Effector memory CD8-positive, alpha-beta T cell (primary cell): ENCODE data around the gene CRHR2.
A peak's percentile ranks its signal among the peaks of the same experiment; 100 is the strongest.

Experiments used
- ATAC-seq: fragments of 150-1000 bp; cut with Tn5 transposase; replicated peaks from 2 replicates; pipeline ENCODE4 v1.10.0; 2021; ENCODE audit warnings: mild to moderate bottlenecking, moderate library complexity
- DNase-seq, 3 experiments: peaks; one replicate each; pipeline ENCODE4 v3.0.0; 2021
- H3K27ac Mint-ChIP-seq, 2 donors: one replicate each; pipeline ENCODE4 v1.8.0; 2022; ENCODE audit warnings: mild to moderate bottlenecking in 2 of 2, mixed read lengths in 2 of 2, moderate library complexity in 2 of 2
- H3K27me3 Mint-ChIP-seq, 2 donors: one replicate each; pipeline ENCODE4 v1.8.0; 2022; ENCODE audit warnings: mixed read lengths in 2 of 2
- H3K36me3 Mint-ChIP-seq: one replicate; pipeline ENCODE4 v1.8.0; 2022; ENCODE audit warnings: mild to moderate bottlenecking, moderate library complexity, mixed read lengths; ENCODE audit not compliant: insufficient read depth
- H3K4me1 Mint-ChIP-seq, 2 donors: one replicate each; pipeline ENCODE4 v1.8.0; 2022; ENCODE audit warnings: low read depth in 2 of 2, mixed read lengths in 2 of 2
- H3K4me3 Mint-ChIP-seq, 2 donors: one replicate each; pipeline ENCODE4 v1.8.0; 2022; ENCODE audit warnings: mild to moderate bottlenecking in 2 of 2, mixed read lengths in 2 of 2, moderate library complexity in 2 of 2
- H3K9me3 Mint-ChIP-seq, 2 donors: one replicate each; pipeline ENCODE4 v1.8.0; 2022; ENCODE audit warnings: mixed read lengths in 2 of 2

Gene CRHR2

GRCh38 chr7:30684351-30684750, 2.1 kb upstream of the CRHR2 start:
- ATAC-seq (no peak), DNase-seq (no peak)
- no peak overlapping the region for H3K27ac Mint-ChIP-seq
- peaks cover 64 to 73% of the 10 kb centered on the region in 2 donors for H3K27me3 Mint-ChIP-seq
- peaks cover 13 to 17% of the 10 kb centered on the region in 2 donors for H3K4me1 Mint-ChIP-seq
- no peak overlapping the region for H3K4me3 Mint-ChIP-seq
- H3K9me3 Mint-ChIP-seq: no peaks in the 10 kb centered on the region
- H3K36me3 Mint-ChIP-seq: no peaks in the 10 kb centered on the region

- H3K4me1 Mint-ChIP-seq: peaks cover 13 to 17% of the 10 kb centered on the region in 2 donors
- H3K36me3 Mint-ChIP-seq: no peaks in the 10 kb centered on the region
- DNase-seq (no peak), ATAC-seq (no peak)
- no peaks in the 10 kb centered on the region for H3K9me3 Mint-ChIP-seq
- H3K27me3 Mint-ChIP-seq: peaks cover 69 to 76% of the 10 kb centered on the region in 2 donors
- peak overlapping the region in 1 of 2 donors; percentile 78 for H3K4me3 Mint-ChIP-seq
- H3K27ac Mint-ChIP-seq: no peak overlapping the region
These were observed 1.6 kb upstream of the CRHR2 start for GRCh38 chr7:30683816-30684215.

- peaks cover 13 to 17% of the 10 kb centered on the region in 2 donors for H3K4me1 Mint-ChIP-seq
- no peaks in the 10 kb centered on the region for H3K36me3 Mint-ChIP-seq
- H3K9me3 Mint-ChIP-seq: no peaks in the 10 kb centered on the region
- no peak for DNase-seq
- peaks cover 74 to 82% of the 10 kb centered on the region in 2 donors for H3K27me3 Mint-ChIP-seq
- ATAC-seq: no peak
- peak overlapping the region; percentile 71 to 78 for H3K4me3 Mint-ChIP-seq
- H3K27ac Mint-ChIP-seq: no peak overlapping the region
These were observed 1.1 kb upstream of the CRHR2 start for GRCh38 chr7:30683306-30683705.

- Mint-ChIP-seq H3K27me3 (peaks cover 81 to 92% of the 10 kb centered on the region in 2 donors), H3K4me1 (peaks cover 11% of the 10 kb centered on the region in 2 donors), H3K36me3 (no peaks in the 10 kb centered on the region), H3K4me3 (peak overlapping the region; percentile 71 to 78), H3K9me3 (no peaks in the 10 kb centered on the region), H3K27ac (no peak overlapping the region)
- no peak for DNase-seq
- ATAC-seq: peak; percentile 11
These were observed 443 bp downstream of the CRHR2 start for GRCh38 chr7:30681815-30682211.

- ATAC-seq: no peak
- H3K4me1 Mint-ChIP-seq: peaks cover 11% of the 10 kb centered on the region in 2 donors
- peaks cover 86 to 96% of the 10 kb centered on the region in 2 donors for H3K27me3 Mint-ChIP-seq
- no peak overlapping the region for H3K27ac Mint-ChIP-seq
- no peaks in the 10 kb centered on the region for H3K9me3 Mint-ChIP-seq
- H3K36me3 Mint-ChIP-seq: no peaks in the 10 kb centered on the region
- peak overlapping the region; percentile 71 to 78 for H3K4me3 Mint-ChIP-seq
- DNase-seq: no peak
These were observed 892 bp downstream of the CRHR2 start for GRCh38 chr7:30681331-30681797.

GRCh38 chr7:30679664-30680063, 2.6 kb downstream of the CRHR2 start:
- H3K27me3 Mint-ChIP-seq: peaks cover 81 to 91% of the 10 kb centered on the region in 2 donors
- H3K9me3 Mint-ChIP-seq: no peaks in the 10 kb centered on the region
- H3K27ac Mint-ChIP-seq: no peak overlapping the region
- no peak overlapping the region for H3K4me3 Mint-ChIP-seq
- H3K36me3 Mint-ChIP-seq: no peaks in the 10 kb centered on the region
- no peak for ATAC-seq
- no peak for DNase-seq
- H3K4me1 Mint-ChIP-seq: peaks cover 11% of the 10 kb centered on the region in 2 donors

- Mint-ChIP-seq H3K4me1 (peaks cover 11% of the 10 kb centered on the region in 2 donors), H3K27me3 (peaks cover 79 to 83% of the 10 kb centered on the region in 2 donors), H3K9me3 (no peaks in the 10 kb centered on the region), H3K36me3 (no peaks in the 10 kb centered on the region), H3K4me3 (no peak overlapping the region), H3K27ac (no peak overlapping the region)
- DNase-seq (no peak), ATAC-seq (no peak)
These were observed 3.5 kb downstream of the CRHR2 start for GRCh38 chr7:30678805-30679204.

GRCh38 chr7:30674876-30675275, 7.4 kb downstream of the CRHR2 start:
- Mint-ChIP-seq H3K27me3 (peaks cover 54 to 67% of the 10 kb centered on the region in 2 donors), H3K4me3 (no peak overlapping the region), H3K27ac (no peak overlapping the region), H3K4me1 (no peaks in the 10 kb centered on the region), H3K9me3 (peaks cover 0 to 3% of the 10 kb centered on the region in 2 donors), H3K36me3 (no peaks in the 10 kb centered on the region)
- DNase-seq (no peak), ATAC-seq (no peak)

GRCh38 chr7:30674420-30674819, 7.8 kb downstream of the CRHR2 start:
- no peak for ATAC-seq
- Mint-ChIP-seq H3K4me3 (no peak overlapping the region), H3K27ac (no peak overlapping the region), H3K27me3 (peaks cover 51 to 63% of the 10 kb centered on the region in 2 donors), H3K4me1 (no peaks in the 10 kb centered on the region), H3K9me3 (peaks cover 0 to 3% of the 10 kb centered on the region in 2 donors), H3K36me3 (no peaks in the 10 kb centered on the region)
- DNase-seq: no peak

GRCh38 chr7:30671793-30672465, 10.3 kb downstream of the CRHR2 start:
- no peaks in the 10 kb centered on the region for H3K36me3 Mint-ChIP-seq
- DNase-seq (no peak), ATAC-seq (no peak)
- no peak overlapping the region for H3K4me3 Mint-ChIP-seq
- H3K27ac Mint-ChIP-seq: no peak overlapping the region
- H3K4me1 Mint-ChIP-seq: no peaks in the 10 kb centered on the region
- peaks cover 34 to 43% of the 10 kb centered on the region in 2 donors for H3K27me3 Mint-ChIP-seq
- peaks cover 0 to 3% of the 10 kb centered on the region in 2 donors for H3K9me3 Mint-ChIP-seq

- H3K27ac Mint-ChIP-seq: no peak overlapping the region
- no peak for DNase-seq
- no peaks in the 10 kb centered on the region for H3K4me1 Mint-ChIP-seq
- H3K36me3 Mint-ChIP-seq: no peaks in the 10 kb centered on the region
- H3K27me3 Mint-ChIP-seq: peaks cover 11 to 33% of the 10 kb centered on the region in 2 donors
- H3K4me3 Mint-ChIP-seq: no peak overlapping the region
- H3K9me3 Mint-ChIP-seq: peaks cover 0 to 3% of the 10 kb centered on the region in 2 donors
- no peak for ATAC-seq
These were observed 14.2 kb downstream of the CRHR2 start for GRCh38 chr7:30668102-30668501.

GRCh38 chr7:30667172-30667571, 15.1 kb downstream of the CRHR2 start:
- DNase-seq (no peak), ATAC-seq (no peak)
- H3K9me3 Mint-ChIP-seq: peaks cover 0 to 3% of the 10 kb centered on the region in 2 donors
- H3K27ac Mint-ChIP-seq: no peak overlapping the region
- no peak overlapping the region for H3K4me3 Mint-ChIP-seq
- peaks cover 12 to 36% of the 10 kb centered on the region in 2 donors for H3K27me3 Mint-ChIP-seq
- H3K36me3 Mint-ChIP-seq: no peaks in the 10 kb centered on the region
- H3K4me1 Mint-ChIP-seq: no peaks in the 10 kb centered on the region

GRCh38 chr7:30665449-30665848, 16.8 kb downstream of the CRHR2 start:
- ATAC-seq (no peak), DNase-seq (no peak)
- H3K27ac Mint-ChIP-seq: no peak overlapping the region
- H3K9me3 Mint-ChIP-seq: no peaks in the 10 kb centered on the region
- peaks cover 5 to 24% of the 10 kb centered on the region in 2 donors for H3K27me3 Mint-ChIP-seq
- no peaks in the 10 kb centered on the region for H3K4me1 Mint-ChIP-seq
- no peaks in the 10 kb centered on the region for H3K36me3 Mint-ChIP-seq
- no peak overlapping the region for H3K4me3 Mint-ChIP-seq

- DNase-seq: no peak
- Mint-ChIP-seq H3K36me3 (no peaks in the 10 kb centered on the region), H3K4me1 (no peaks in the 10 kb centered on the region), H3K27ac (no peak overlapping the region), H3K4me3 (no peak overlapping the region), H3K9me3 (no peaks in the 10 kb centered on the region), H3K27me3 (peaks cover 5 to 20% of the 10 kb centered on the region in 2 donors)
- ATAC-seq: no peak
These were observed 17.2 kb downstream of the CRHR2 start for GRCh38 chr7:30665043-30665442.
